Mesenchymal stem cell (in vitro differentiated cells and primary cell): ENCODE measurements around the gene RUNX3.

Experiments
- DNase-seq: peaks from one replicate; pipeline ENCODE4 v3.0.0-alpha.2; 2013
- H2AFZ ChIP-seq: one replicate; pipeline ENCODE4 v1.6.1; 2013; ENCODE audit warnings: low read depth, mild to moderate bottlenecking, control low read depth, inconsistent platforms, low read length, moderate library complexity
- H2AK5ac ChIP-seq: 2 replicates; pipeline ENCODE4 v1.6.1; 2013; ENCODE audit warnings: low read length, moderate library complexity, mild to moderate bottlenecking, inconsistent platforms; ENCODE audit not compliant: severe bottlenecking
- H2BK120ac ChIP-seq: one replicate; pipeline ENCODE4 v1.6.1; 2013; ENCODE audit warnings: low read depth, mild to moderate bottlenecking, inconsistent platforms, low read length, moderate library complexity
- H2BK12ac ChIP-seq, 2 experiments: one replicate each; pipeline ENCODE4 v1.6.1; 2013; ENCODE audit warnings: inconsistent platforms in 2 of 2, low read length in 2 of 2, mild to moderate bottlenecking in 2 of 2, moderate library complexity in 2 of 2, control low read depth in 1 of 2
- H2BK15ac ChIP-seq: one replicate; pipeline ENCODE4 v1.6.1; 2013; ENCODE audit warnings: mild to moderate bottlenecking, low read depth, inconsistent platforms; ENCODE audit not compliant: poor library complexity, severe bottlenecking
- H2BK5ac ChIP-seq: 2 replicates; pipeline ENCODE4 v1.6.1; 2013; ENCODE audit warnings: low read depth, mild to moderate bottlenecking, low read length, control low read depth, inconsistent platforms; ENCODE audit not compliant: poor library complexity, severe bottlenecking
- H3K14ac ChIP-seq, 2 experiments: one replicate each; pipeline ENCODE4 v1.6.1; 2013; ENCODE audit warnings: inconsistent platforms in 2 of 2, low read length in 2 of 2, control low read depth in 1 of 2, mild to moderate bottlenecking in 1 of 2, moderate library complexity in 1 of 2
- H3K18ac ChIP-seq, 2 experiments: one replicate each; pipeline ENCODE4 v1.6.1; 2013; ENCODE audit warnings: inconsistent platforms in 2 of 2, low read length in 2 of 2, control low read depth in 1 of 2, low read depth in 1 of 2, mild to moderate bottlenecking in 1 of 2
- H3K23ac ChIP-seq, 2 experiments: one replicate each; pipeline ENCODE4 v1.6.1; 2013; ENCODE audit warnings: inconsistent platforms in 2 of 2, low read length in 2 of 2, mild to moderate bottlenecking in 2 of 2, moderate library complexity in 2 of 2, control low read depth in 1 of 2
- H3K27ac ChIP-seq: 2 replicates; pipeline ENCODE4 v1.5.1; 2013; ENCODE audit warnings: mild to moderate bottlenecking, moderate library complexity, low read length, control low read depth, inconsistent platforms; ENCODE audit not compliant: poor library complexity, severe bottlenecking
- H3K27me3 ChIP-seq, 2 experiments: 2 replicates each; pipeline versions ENCODE4 v1.6.1 to v1.7.0; 2013; ENCODE audit warnings: low read length in 2 of 2, mild to moderate bottlenecking in 2 of 2, moderate library complexity in 2 of 2, control low read depth in 1 of 2, inconsistent platforms in 1 of 2; ENCODE audit not compliant: control insufficient read depth in 1 of 2, insufficient read depth in 1 of 2
- H3K36me3 ChIP-seq, 2 experiments: 2 replicates each; pipeline versions ENCODE4 v1.6.1 to v1.7.0; 2013; ENCODE audit warnings: low read length in 2 of 2, control low read depth in 1 of 2, inconsistent platforms in 1 of 2, low read depth in 1 of 2, mild to moderate bottlenecking in 1 of 2; ENCODE audit not compliant: insufficient read depth in 2 of 2, control insufficient read depth in 1 of 2
- H3K4ac ChIP-seq, 2 experiments: one replicate each; pipeline ENCODE4 v1.6.1; 2013; ENCODE audit warnings: inconsistent platforms in 2 of 2, low read length in 2 of 2, mild to moderate bottlenecking in 2 of 2, moderate library complexity in 2 of 2, control low read depth in 1 of 2, low read depth in 1 of 2
- H3K4me1 ChIP-seq: 2 replicates; pipeline ENCODE4 v1.6.1; 2013; ENCODE audit warnings: low read depth, low read length, control low read depth; ENCODE audit not compliant: control insufficient read depth, insufficient read depth
- H3K4me2 ChIP-seq: 2 replicates; pipeline ENCODE4 v1.6.1; 2013; ENCODE audit warnings: low read length, mild to moderate bottlenecking, inconsistent platforms; ENCODE audit not compliant: poor library complexity, severe bottlenecking
- H3K4me3 ChIP-seq, 2 experiments: 2 replicates each; pipeline versions ENCODE4 v1.5.1 to v1.7.0; 2013; ENCODE audit warnings: low read length in 2 of 2, mild to moderate bottlenecking in 2 of 2, control low read depth in 1 of 2, low read depth in 1 of 2; ENCODE audit not compliant: insufficient read depth in 1 of 2
- H3K79me1 ChIP-seq: replicated peaks from 2 replicates; pipeline ENCODE4 v1.6.1; 2013; ENCODE audit warnings: mild to moderate bottlenecking, control low read depth, low read length, inconsistent platforms; ENCODE audit not compliant: poor library complexity, severe bottlenecking
- H3K9ac ChIP-seq: 2 replicates; pipeline ENCODE4 v1.7.0; 2013; ENCODE audit warnings: mild to moderate bottlenecking, low read length, moderate library complexity
- H3K9me3 ChIP-seq: 2 replicates; pipeline ENCODE4 v1.7.0; 2013; ENCODE audit warnings: mild to moderate bottlenecking, low read length; ENCODE audit not compliant: control insufficient read depth
- H4K8ac ChIP-seq: one replicate; pipeline ENCODE4 v1.6.1; 2013; ENCODE audit warnings: inconsistent platforms, mild to moderate bottlenecking, low read length, moderate library complexity
- H4K91ac ChIP-seq: one replicate; pipeline ENCODE4 v1.6.1; 2013; ENCODE audit warnings: mild to moderate bottlenecking, low read length, inconsistent platforms
- WGBS: methylation state at CpG from one replicate; pipeline ENCODE4 v1.1.7; 2013; ENCODE audit warnings: mixed read lengths; 5-methylcytosine and 5-hydroxymethylcytosine counted together

The RUNX3 gene

GRCh38 chr1:24926563-24927249 lies 3.4 kb downstream of the RUNX3 start:
- DNase-seq, result peak; percentile 23
- Histone ChIP-seq H3K27ac (no peak overlapping the region), H3K14ac (no peak overlapping the region), H3K18ac (no peak overlapping the region), H3K27me3 (peaks cover 80 to 85% of the 10 kb centered on the region in 2 experiments), H3K9ac (no peak overlapping the region), H4K91ac (no peak overlapping the region), H2BK12ac (no peak overlapping the region), H3K4ac (no peak overlapping the region), H3K36me3 (no peaks in the 10 kb centered on the region), H2BK15ac (no peak overlapping the region), H4K8ac (no peak overlapping the region), H2AFZ (no peak overlapping the region), H3K4me3 (no peak overlapping the region), H3K9me3 (no peaks in the 10 kb centered on the region), H3K23ac (no peak overlapping the region), H2AK5ac (no peak overlapping the region), H3K4me2 (no peak overlapping the region), H2BK120ac (no peak overlapping the region), H3K4me1 (peaks cover 12% of the 10 kb centered on the region), H2BK5ac (no peak overlapping the region), H3K79me1 (no peaks in the 10 kb centered on the region)
- 40% methylated on average over 14 of the region's 15 CpGs for WGBS

DNA sequence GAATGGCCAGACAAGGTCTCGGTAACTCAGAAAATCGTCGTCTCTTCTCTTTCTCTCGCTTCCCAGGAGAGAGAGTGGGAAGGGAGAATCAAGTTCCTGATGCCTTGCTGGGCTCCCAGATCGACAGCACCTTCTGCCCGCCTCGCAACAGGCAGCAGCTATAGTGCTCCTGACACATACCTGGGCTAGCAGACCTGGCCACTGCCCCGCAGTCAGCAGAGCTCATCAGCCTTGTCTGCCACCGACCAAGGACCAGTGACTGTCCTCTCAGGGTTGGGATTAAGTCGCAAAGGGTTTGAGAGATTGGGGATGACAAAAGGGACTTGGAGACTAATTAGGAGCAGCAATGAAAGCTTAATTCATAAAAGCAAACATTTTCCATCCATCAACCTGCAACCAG lies 4.1 kb downstream of the RUNX3 start:
- Histone ChIP-seq H3K14ac (no peak overlapping the region), H3K4me1 (peaks cover 9% of the 10 kb centered on the region), H2AK5ac (no peak overlapping the region), H3K4me2 (no peak overlapping the region), H3K9ac (no peak overlapping the region), H2AFZ (no peak overlapping the region), H3K4me3 (no peak overlapping the region), H3K79me1 (no peaks in the 10 kb centered on the region), H4K91ac (no peak overlapping the region), H3K27me3 (peaks cover 80 to 83% of the 10 kb centered on the region in 2 experiments), H3K9me3 (no peaks in the 10 kb centered on the region), H2BK5ac (no peak overlapping the region), H3K23ac (no peak overlapping the region), H3K27ac (no peak overlapping the region), H3K4ac (no peak overlapping the region), H2BK12ac (no peak overlapping the region), H2BK120ac (no peak overlapping the region), H4K8ac (no peak overlapping the region), H3K36me3 (no peaks in the 10 kb centered on the region), H3K18ac (no peak overlapping the region), H2BK15ac (no peak overlapping the region)
- WGBS, result 85% methylated on average over 9 of the region's 10 CpGs
- no peak for DNase-seq

DNA sequence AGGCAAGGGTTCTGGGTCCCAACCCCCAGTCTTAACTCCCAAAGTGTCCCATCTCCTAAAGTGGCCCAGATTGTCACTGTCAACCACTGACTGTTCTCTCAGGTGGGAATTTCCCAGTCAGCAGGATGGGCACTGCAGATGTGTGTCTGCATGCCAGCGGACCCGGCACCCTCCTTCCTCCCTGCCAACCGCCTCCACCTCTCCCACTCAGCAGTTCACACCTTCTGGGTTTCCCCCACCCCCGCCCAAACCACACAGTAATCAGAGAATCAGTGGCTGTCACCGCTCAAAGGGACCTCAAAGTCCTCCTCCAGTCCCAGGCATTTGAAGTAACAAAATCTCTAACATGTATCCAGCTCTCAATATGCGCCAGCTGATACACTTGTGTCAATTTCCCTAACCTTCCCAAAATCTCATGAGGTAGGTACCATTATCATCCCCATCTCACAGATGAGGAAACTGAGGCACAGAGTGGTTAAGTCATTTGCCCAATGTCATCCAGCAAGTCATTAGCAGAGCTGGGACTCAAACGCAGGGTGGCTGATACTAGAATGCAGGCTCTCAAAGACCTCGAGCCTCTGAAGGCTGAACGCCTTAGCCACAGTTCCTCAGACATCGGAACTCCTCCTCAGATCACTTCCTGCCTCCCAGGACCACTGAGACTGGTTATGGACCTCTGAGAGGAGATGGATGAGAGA lies 4.8 kb downstream of the RUNX3 start:
- H3K4me1 ChIP-seq, result peaks cover 9% of the 10 kb centered on the region

GRCh38 chr1:24923485-24924113 lies 6.5 kb downstream of the RUNX3 start:
- Histone ChIP-seq H2BK120ac (no peak overlapping the region), H4K91ac (no peak overlapping the region), H2AFZ (no peak overlapping the region), H2BK12ac (no peak overlapping the region), H3K27ac (no peak overlapping the region), H3K27me3 (peaks cover 68 to 80% of the 10 kb centered on the region in 2 experiments), H2AK5ac (no peak overlapping the region), H3K23ac (no peak overlapping the region), H2BK15ac (no peak overlapping the region), H3K18ac (no peak overlapping the region), H3K9me3 (no peaks in the 10 kb centered on the region), H3K14ac (no peak overlapping the region), H3K4me3 (no peak overlapping the region), H2BK5ac (no peak overlapping the region), H3K9ac (no peak overlapping the region), H3K4ac (no peak overlapping the region), H3K4me2 (no peak overlapping the region), H3K4me1 (peaks cover 2% of the 10 kb centered on the region), H3K36me3 (no peaks in the 10 kb centered on the region), H4K8ac (no peak overlapping the region), H3K79me1 (no peaks in the 10 kb centered on the region)
- no peak for DNase-seq
- 89% methylated on average over 14 of the region's 15 CpGs for WGBS

More for the DNA sequence above, 4.8 kb downstream of the RUNX3 start:
- H3K4ac ChIP-seq, result no peak overlapping the region
- H2BK12ac ChIP-seq, result no peak overlapping the region
- H3K79me1 ChIP-seq, result no peaks in the 10 kb centered on the region
- no peak overlapping the region for H2BK5ac ChIP-seq
- no peak overlapping the region for H3K4me2 ChIP-seq
- H4K8ac ChIP-seq, result no peak overlapping the region
- H3K36me3 ChIP-seq, result no peaks in the 10 kb centered on the region
- DNase-seq, result no peak
- no peak overlapping the region for H3K23ac ChIP-seq
- H3K27me3 ChIP-seq, result peaks cover 78 to 80% of the 10 kb centered on the region in 2 experiments
- H4K91ac ChIP-seq, result no peak overlapping the region
- H2AK5ac ChIP-seq, result no peak overlapping the region
- WGBS, result 82% methylated on average over 8 of the region's 10 CpGs
- no peak overlapping the region for H3K18ac ChIP-seq
- no peak overlapping the region for H3K4me3 ChIP-seq
- no peak overlapping the region for H3K14ac ChIP-seq
- no peak overlapping the region for H3K9ac ChIP-seq
- no peak overlapping the region for H2BK120ac ChIP-seq
- H2BK15ac ChIP-seq, result no peak overlapping the region
- H3K27ac ChIP-seq, result no peak overlapping the region
- H3K9me3 ChIP-seq, result no peaks in the 10 kb centered on the region
- no peak overlapping the region for H2AFZ ChIP-seq
